Activated T-cell treated with anti-CD3 and anti-CD28 coated beads for 48 hours (primary cell): ENCODE measurements around the gene C15orf62.

Experiments
- DNase-seq: peaks from one replicate; pipeline ENCODE4 v3.0.0-alpha.2; 2020; ENCODE audit warnings: low read depth

The C15orf62 gene

DNA sequence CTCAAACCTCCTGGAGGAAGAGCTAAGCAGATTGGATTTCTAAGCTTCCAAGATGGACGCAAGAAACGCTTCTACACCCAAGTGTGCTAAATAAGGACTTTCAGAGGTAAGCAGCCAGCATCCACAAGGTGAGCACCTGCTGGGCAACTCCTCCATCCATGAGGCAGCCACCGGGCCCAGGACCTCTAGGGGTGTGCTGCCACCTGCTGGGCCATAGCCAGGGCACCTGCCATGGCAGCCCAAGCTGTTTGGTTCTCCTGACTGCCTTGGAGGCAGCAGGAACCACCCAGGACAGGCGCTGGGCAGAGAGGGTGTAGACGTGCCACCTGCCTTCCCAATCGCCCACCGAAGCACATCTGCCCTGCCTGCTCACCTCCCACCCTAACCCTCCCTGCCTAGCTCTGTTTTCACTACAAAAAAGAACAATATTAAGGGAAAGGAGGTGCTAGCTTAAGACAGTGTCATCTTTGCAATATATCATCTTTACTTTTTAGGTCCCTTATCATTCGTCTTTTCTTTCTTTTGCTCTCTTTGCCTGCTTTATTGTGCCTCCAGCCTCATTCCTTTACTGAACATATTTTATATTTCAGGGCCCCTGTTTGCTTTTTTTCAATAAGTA is 12.9 kb downstream of the C15orf62 start:
- peak; percentile 71 for DNase-seq

GRCh38 chr15:40785164-40785563 is 15.4 kb downstream of the C15orf62 start:
- DNase-seq = no peak

DNA sequence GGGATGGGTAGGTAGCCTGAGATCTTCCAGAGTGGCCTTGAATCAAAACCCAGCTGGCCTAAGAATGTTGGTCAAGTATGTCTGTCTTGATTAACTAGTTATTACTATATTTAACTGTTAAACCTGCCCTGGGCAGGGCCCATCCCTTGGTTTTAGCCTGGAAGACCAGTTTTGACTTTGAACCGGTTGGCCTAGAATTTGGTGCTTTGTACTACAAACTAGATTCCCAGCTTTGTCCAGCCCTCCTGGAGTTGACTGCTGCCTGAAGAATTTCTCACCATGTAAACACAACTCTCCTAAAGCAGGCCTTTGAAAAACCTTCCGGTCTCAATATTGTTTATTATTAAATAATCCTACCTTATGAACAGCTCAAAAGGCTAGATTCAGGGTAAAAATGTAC is 16.0 kb downstream of the C15orf62 start:
- no peak for DNase-seq

GRCh38 chr15:40787344-40787841 is 17.6 kb downstream of the C15orf62 start:
- peak; percentile 50 for DNase-seq

GRCh38 chr15:40787991-40788390 is 18.2 kb downstream of the C15orf62 start:
- no peak for DNase-seq

DNA sequence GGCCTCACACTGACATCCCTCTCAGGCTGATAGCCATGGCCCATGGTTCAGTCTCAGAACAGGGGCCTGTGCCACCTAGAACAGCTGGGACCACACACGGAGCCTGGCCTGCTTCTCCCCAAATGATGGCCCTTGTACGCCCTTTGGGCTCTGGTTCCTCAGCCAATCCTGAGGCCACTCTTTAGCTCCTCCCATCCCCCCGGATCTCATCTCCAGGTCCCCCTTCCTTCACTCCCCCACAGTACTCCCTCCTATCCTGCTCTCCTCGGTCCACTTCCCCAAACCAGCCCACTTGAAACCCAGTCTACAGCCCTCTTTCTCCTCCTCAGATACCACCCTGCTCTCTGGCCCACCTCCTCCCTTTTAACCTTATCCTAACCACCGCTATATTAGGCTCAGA is 19.3 kb downstream of the C15orf62 start:
- DNase-seq = no peak

DNA sequence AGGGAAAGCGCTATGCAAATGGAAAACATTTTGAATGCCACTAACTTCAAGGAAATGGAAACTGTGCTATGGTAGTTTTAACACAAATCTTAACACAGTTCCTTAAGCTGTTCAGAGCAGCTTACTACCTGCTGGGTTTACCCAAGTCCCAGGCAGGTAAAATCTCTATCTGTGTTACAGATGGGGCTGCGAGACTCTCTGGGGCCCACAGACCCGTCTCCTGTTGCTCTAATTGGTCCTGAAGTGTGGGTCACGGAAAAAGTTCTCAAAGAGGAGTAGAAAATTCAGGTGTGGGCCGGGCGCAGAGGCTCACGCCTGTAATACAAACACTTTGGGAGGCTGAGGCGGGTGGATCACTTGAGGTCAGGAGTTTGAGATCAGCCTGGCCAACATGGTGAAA is 20.2 kb downstream of the C15orf62 start:
- DNase-seq = no peak

- DNase-seq = no peak
Measured at GRCh38 chr15:40790718-40791117, 20.9 kb downstream of the C15orf62 start.

DNA sequence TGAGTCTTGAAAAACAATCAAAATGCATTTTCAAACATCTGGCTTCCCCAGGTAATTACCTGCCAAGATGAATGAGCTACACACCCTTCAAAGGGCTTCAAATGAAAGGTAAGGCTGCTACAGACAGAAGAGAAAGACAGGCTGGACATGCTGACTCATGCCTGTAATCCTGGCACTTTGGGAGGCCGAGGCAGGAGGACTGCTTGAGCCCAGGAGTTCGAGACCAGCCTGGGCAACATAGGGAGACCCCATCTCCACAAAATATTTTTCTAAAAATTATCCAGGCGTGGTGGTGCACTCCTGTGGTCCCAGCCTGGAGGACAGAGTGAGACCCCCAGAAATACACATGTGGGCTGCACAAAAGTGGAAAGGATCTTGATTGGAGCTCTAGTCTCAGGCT is 22.6 kb downstream of the C15orf62 start:
- no peak for DNase-seq

GRCh38 chr15:40793216-40793989 is 23.6 kb downstream of the C15orf62 start:
- no peak for DNase-seq

- DNase-seq = no peak
Measured at GRCh38 chr15:40796041-40796440, 26.3 kb downstream of the C15orf62 start.

GRCh38 chr15:40796512-40796911 is 26.7 kb downstream of the C15orf62 start:
- DNase-seq = no peak

- no peak for DNase-seq
Measured at GRCh38 chr15:40799523-40799922, 29.7 kb downstream of the C15orf62 start.

DNA sequence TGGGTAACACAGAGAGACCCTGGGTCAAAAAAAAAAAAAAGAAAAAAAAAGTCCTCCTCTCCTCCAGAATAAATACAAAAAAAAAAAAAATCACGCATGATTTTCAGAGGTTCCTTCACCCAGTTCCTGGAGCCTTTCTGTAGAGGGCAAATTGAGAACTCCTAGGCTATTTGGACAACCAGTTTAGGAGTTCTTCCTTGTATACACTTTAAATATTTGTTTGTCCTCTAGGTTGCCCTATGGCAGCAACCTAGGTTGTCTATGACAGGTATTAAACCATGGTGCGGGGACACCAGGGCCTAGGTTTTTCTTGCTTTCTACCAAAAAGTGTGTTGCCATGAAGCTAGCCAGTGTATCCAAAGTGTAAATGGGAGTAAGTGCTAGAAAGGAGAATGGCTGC is 33.3 kb downstream of the C15orf62 start:
- no peak for DNase-seq

DNA sequence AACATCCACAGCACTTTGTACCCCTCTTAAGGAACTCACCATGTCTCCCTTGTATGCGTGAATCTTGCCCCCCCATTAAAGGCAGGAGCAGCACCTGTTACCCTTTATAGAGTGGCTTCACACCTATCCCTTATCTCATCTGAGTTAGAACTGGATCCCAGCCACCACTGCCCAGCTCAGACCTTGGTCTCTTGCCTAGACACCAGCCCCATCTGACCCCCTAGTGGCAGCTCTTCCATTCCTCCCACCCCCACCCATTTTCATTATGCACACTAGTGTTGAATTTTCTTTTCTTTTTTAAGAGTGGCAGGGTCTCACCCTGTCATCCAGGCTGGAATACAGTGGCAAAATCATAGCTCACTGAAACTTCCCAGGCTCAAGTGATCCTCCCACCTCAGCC is 33.9 kb downstream of the C15orf62 start:
- no peak for DNase-seq

GRCh38 chr15:40806672-40807027 is 36.9 kb downstream of the C15orf62 start:
- no peak for DNase-seq

GRCh38 chr15:40807028-40807887 is 37.5 kb downstream of the C15orf62 start, which contains the start of the genes DNAJC17 and ZFYVE19:
Gene DNAJC17, minus strand, starts transcription at chr15:40807473. Its CDS starts 27 bp downstream, at chr15:40807446.
Gene ZFYVE19, plus strand, starts transcription at chr15:40807089. Its CDS starts 501 bp downstream, at chr15:40807590.
- DNase-seq = peak; percentile 93

- DNase-seq = no peak
Measured at GRCh38 chr15:40807888-40808461, 38.2 kb downstream of the C15orf62 start.

DNA sequence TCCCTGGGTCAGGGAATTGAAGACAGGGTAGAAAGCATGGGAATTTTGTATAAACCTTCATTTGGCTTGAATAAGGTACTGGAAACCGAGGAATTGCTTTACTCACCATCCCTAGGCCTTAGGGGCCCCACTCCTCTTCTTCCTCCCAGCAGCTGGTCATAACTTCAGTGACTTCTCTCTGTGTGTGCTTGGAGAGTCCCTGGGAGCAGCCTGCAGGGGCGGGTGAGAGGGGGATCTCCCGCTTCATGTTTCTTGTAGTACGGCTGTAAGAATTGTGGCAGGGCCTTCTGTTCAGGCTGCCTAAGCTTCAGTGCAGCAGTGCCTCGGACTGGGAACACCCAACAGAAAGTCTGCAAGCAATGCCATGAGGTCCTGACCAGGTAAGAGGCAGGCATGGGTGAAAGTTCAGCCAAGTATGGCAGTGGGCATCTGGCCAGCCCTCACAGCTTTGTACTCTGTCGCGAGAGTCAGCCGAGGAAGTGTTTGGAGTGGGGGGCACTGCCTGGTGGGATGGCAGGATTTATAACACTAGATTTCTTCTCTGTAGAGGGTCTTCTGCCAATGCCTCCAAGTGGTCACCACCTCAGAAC is 39.2 kb downstream of the C15orf62 start:
- DNase-seq = no peak

- no peak for DNase-seq
Measured at GRCh38 chr15:40812721-40813425, 43.1 kb downstream of the C15orf62 start.
